ENCODE results near the gene NCEH1. TPM values are rescaled to one million over a fixed set of nuclear protein-coding genes. Genes with fewer than 3 reads are reported as not detected.

The NCEH1 gene
- total RNA-seq, 1 donor from 2014 or later = 6.6 TPM

GRCh38 chr3:172608575-172608974, 102.3 kb downstream of the NCEH1 start:
- Mint-ChIP-seq H3K4me1 (ENCODE audit: unreplicated experiment) (no peaks in the 10 kb centered on the region), H3K36me3 (ENCODE audit: low read depth, unreplicated experiment) (no peaks in the 10 kb centered on the region), H3K4me3 (ENCODE audit: unreplicated experiment) (no peak overlapping the region), H3K27ac (ENCODE audit: unreplicated experiment) (no peak overlapping the region), H3K9me3 (ENCODE audit: unreplicated experiment) (no peaks in the 10 kb centered on the region), H3K27me3 (ENCODE audit: unreplicated experiment) (peaks cover 5% of the 10 kb centered on the region)
- DNase-seq (ENCODE audit: low spot score) = no peak
- TF ChIP-seq CTCF (IDR thresholded peaks at IDR 0.05; ENCODE audit: unreplicated experiment) = no peak

- Mint-ChIP-seq H3K27ac (ENCODE audit: unreplicated experiment) (no peak overlapping the region), H3K9me3 (ENCODE audit: unreplicated experiment) (no peaks in the 10 kb centered on the region), H3K36me3 (ENCODE audit: low read depth, unreplicated experiment) (no peaks in the 10 kb centered on the region), H3K4me1 (ENCODE audit: unreplicated experiment) (no peaks in the 10 kb centered on the region), H3K27me3 (ENCODE audit: unreplicated experiment) (peaks cover 5% of the 10 kb centered on the region), H3K4me3 (ENCODE audit: unreplicated experiment) (no peak overlapping the region)
- no peak for TF ChIP-seq CTCF (IDR thresholded peaks at IDR 0.05; ENCODE audit: unreplicated experiment)
- DNase-seq (ENCODE audit: low spot score) = no peak
These were observed 103.4 kb downstream of the NCEH1 start for GRCh38 chr3:172607305-172608121.

- H3K36me3 Mint-ChIP-seq (ENCODE audit: low read depth, unreplicated experiment) = no peaks in the 10 kb centered on the region
- H3K27ac Mint-ChIP-seq (ENCODE audit: unreplicated experiment) = no peak overlapping the region
- H3K27me3 Mint-ChIP-seq (ENCODE audit: unreplicated experiment) = peaks cover 5% of the 10 kb centered on the region
- H3K9me3 Mint-ChIP-seq (ENCODE audit: unreplicated experiment) = no peaks in the 10 kb centered on the region
- H3K4me3 Mint-ChIP-seq (ENCODE audit: unreplicated experiment) = no peak overlapping the region
- no peaks in the 10 kb centered on the region for H3K4me1 Mint-ChIP-seq (ENCODE audit: unreplicated experiment)
- TF ChIP-seq CTCF (IDR thresholded peaks at IDR 0.05; ENCODE audit: unreplicated experiment) = no peak
- DNase-seq (ENCODE audit: low spot score) = no peak
These were observed 104.8 kb downstream of the NCEH1 start for GRCh38 chr3:172606021-172606420.

- no peak overlapping the region for H3K27ac Mint-ChIP-seq (ENCODE audit: unreplicated experiment)
- H3K4me1 Mint-ChIP-seq (ENCODE audit: unreplicated experiment) = no peaks in the 10 kb centered on the region
These were observed 105.8 kb downstream of the NCEH1 start for GRCh38 chr3:172604895-172605646.

More at GRCh38 chr3:172604895-172605646, 105.8 kb downstream of the NCEH1 start:
- H3K27me3 Mint-ChIP-seq (ENCODE audit: unreplicated experiment) = peaks cover 5% of the 10 kb centered on the region
- no peaks in the 10 kb centered on the region for H3K9me3 Mint-ChIP-seq (ENCODE audit: unreplicated experiment)
- TF ChIP-seq CTCF (IDR thresholded peaks at IDR 0.05; ENCODE audit: unreplicated experiment) = no peak
- no peak for DNase-seq (ENCODE audit: low spot score)
- H3K4me3 Mint-ChIP-seq (ENCODE audit: unreplicated experiment) = no peak overlapping the region
- H3K36me3 Mint-ChIP-seq (ENCODE audit: low read depth, unreplicated experiment) = no peaks in the 10 kb centered on the region
